K562 (cell line): ENCODE results near the gene PMPCA. TPM values are rescaled to one million over a fixed set of nuclear protein-coding genes. Genes with fewer than 3 reads are reported as not detected.

ENCODE experiments used
- CBFB ChIP-seq: sonication (generic); formaldehyde crosslinking; IDR thresholded peaks from 2 replicates; pipeline ENCODE4 v1.4.0; 2020; ENCODE audit warnings: mild to moderate bottlenecking, missing genetic modification reagents
- E2F3 ChIP-seq: fragments of 250-450 bp; sonication (Bioruptor Pico); IDR thresholded peaks from 2 replicates; pipeline ENCODE4 v1.4.0; 2020; ENCODE audit warnings: mild to moderate bottlenecking
- E2F4 ChIP-seq: sonication (generic); formaldehyde crosslinking; IDR thresholded peaks from 2 replicates; pipeline ENCODE4 v1.8.0; 2022; ENCODE audit warnings: mild to moderate bottlenecking, low read depth, missing genetic modification reagents
- HNRNPK ChIP-seq: fragments of 200-400 bp; formaldehyde crosslinking; IDR thresholded peaks from one replicate; pipeline ENCODE4 v1.6.1; 2018; ENCODE audit warnings: mild to moderate bottlenecking, low read depth, low read length; ENCODE audit not compliant: poor library complexity, severe bottlenecking
- MCM7 ChIP-seq, 2 experiments: fragments of 450-650 bp; IDR thresholded peaks; 2 replicates each; pipeline ENCODE4 v1.6.1; 2016 to 2018
- MEIS2 ChIP-seq: fragments of 450-650 bp; IDR thresholded peaks from 2 replicates; pipeline ENCODE4 v1.6.1; 2014; ENCODE audit warnings: mild to moderate bottlenecking; ENCODE audit not compliant: partially characterized antibody
- MYC ChIP-seq, 2 experiments: fragments of 250-450 bp in 1 of 2; sonication (Bioruptor Pico) in 1 of 2; IDR thresholded peaks; 2 replicates each; pipeline versions ENCODE4 v1.5.1 to v1.6.1; 2012 to 2021; ENCODE audit warnings: low read depth in 2 of 2, borderline replicate concordance in 1 of 2, improper control_type of control experiment in 1 of 2, low read length in 1 of 2, mild to moderate bottlenecking in 1 of 2, moderate library complexity in 1 of 2
- ZBTB40 ChIP-seq, 2 experiments: fragments of 450-650 bp in 1 of 2; sonication (generic) in 1 of 2; formaldehyde crosslinking in 1 of 2; IDR thresholded peaks; 2 replicates each; pipeline versions ENCODE4 v1.7.1 to v1.9.0; 2016 to 2022; ENCODE audit warnings: inconsistent platforms in 1 of 2, mild to moderate bottlenecking in 1 of 2, missing genetic modification reagents in 1 of 2
- ZNF75A ChIP-seq: fragments of 450-650 bp; formaldehyde crosslinking; IDR thresholded peaks from 2 replicates; pipeline ENCODE4 v1.4.0; 2020; ENCODE audit warnings: mild to moderate bottlenecking
- polyA plus RNA-seq, 8 experiments: library from polyadenylated mRNA; depleted of rRNA in 4 of 8; stranded (reverse) in 5 of 8; unstranded in 3 of 8; fragments of >200 nt; fragmentation: Nextera tagmentation in 2 of 8; fragmentation: Illumina TruSeq in 1 of 8; extraction: Ambion mirVana in 2 of 8; extraction: Trizol in 1 of 8; gene quantifications; 2 replicates each; pipeline versions ENCODE4 v1.2.1 to v1.2.3, GENCODE V29; 2011 to 2014; ENCODE audit warnings: inconsistent platforms in 1 of 8, missing spikeins in 1 of 8
- total RNA-seq, 7 experiments: library from RNA; depleted of rRNA in 6 of 7; stranded (reverse); fragments of >200 nt in 6 of 7; fragmentation: Illumina TruSeq in 2 of 7; extraction: Trizol in 2 of 7; gene quantifications; 2 replicates each; pipeline versions ENCODE4 v1.2.1 to v1.2.3, GENCODE V29; 2011 to 2021; ENCODE audit warnings: low replicate concordance in 1 of 7

PMPCA gene
- total and polyA plus RNA-seq, 9 of the 15 experiments (the other 6 are each of a cell fraction or from before 2014, with no cell fraction given), result 23.9 to 143 (median 86.6) TPM

- TF ChIP-seq ZBTB40 (IDR thresholded peaks at IDR 0.05) (no peak), ZBTB40 (CRISPR knock-in tag; IDR thresholded peaks at IDR 0.05) (no peak), MYC (IDR thresholded peaks at IDR 0.05; ENCODE audit: low read depth, low read length) (no peak), MYC (CRISPR knock-in tag; IDR thresholded peaks at IDR 0.05; ENCODE audit: borderline replicate concordance, low read depth) (no peak), MEIS2 (no peak), ZNF75A (CRISPR knock-in tag) (no peak), E2F3 (CRISPR knock-in tag) (no peak), E2F4 (no peak), HNRNPK (no peak), CBFB (no peak), MCM7 (IDR thresholded peaks at IDR 0.05) (no peak)
These were observed 32.6 kb downstream of the PMPCA start (continued) for GRCh38 chr9:136443087-136443486.
